Omental fat pad (tissue), 4 donors: Measurements from ENCODE around the gene INPP4A. TPM values are rescaled to one million over a fixed set of nuclear protein-coding genes. Genes with fewer than 3 reads are reported as not detected.

ENCODE experiments used
- ATAC-seq: fragments of 150-250 bp; one replicate; pipeline ENCODE4 v1.9.1; 2016; ENCODE audit warnings: mild to moderate bottlenecking, moderate library complexity; ENCODE audit not compliant: low FRiP score
- DNase-seq: peaks from one replicate; pipeline ENCODE4 v3.0.0-alpha.2; 2019; ENCODE audit warnings: low spot score
- CTCF ChIP-seq, 3 donors: fragments of 450-650 bp; IDR thresholded peaks; one replicate each; pipeline ENCODE4 v1.5.1; 2016 to 2017; ENCODE audit warnings: antibody characterized with exemption in 3 of 3, mild to moderate bottlenecking in 3 of 3, moderate library complexity in 2 of 3
- total RNA-seq, 4 donors: library from RNA; depleted of rRNA; stranded (reverse); fragments of >200 nt; gene quantifications; one replicate each; pipeline ENCODE4 v1.1.0, GENCODE V29; 2016

Gene INPP4A
- total RNA-seq, 4 donors from 2014 or later: 19.6 to 32.2 (median 28.0) TPM

DNA sequence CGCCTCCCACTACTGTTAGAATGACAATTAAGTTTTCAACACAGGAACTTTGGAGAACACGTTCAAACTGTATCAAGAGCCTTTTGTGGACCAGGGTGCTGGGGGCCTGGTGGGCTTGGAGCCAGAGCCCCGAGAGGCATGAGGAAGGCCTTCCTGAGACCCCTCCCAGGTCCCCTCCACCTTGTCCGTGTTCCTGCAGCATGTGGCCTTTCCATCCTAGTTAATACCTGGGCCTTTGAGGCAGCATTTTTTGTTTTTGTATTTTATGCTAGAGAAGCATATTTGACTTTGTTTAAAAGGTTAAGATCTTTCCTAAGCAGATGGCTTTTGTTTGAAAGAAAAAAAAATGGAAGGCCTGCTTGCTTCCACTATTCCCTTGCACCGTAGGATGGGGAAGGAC, 68.0 kb downstream of the INPP4A start:
- ATAC-seq: no peak
- DNase-seq: no peak
- no peak for TF ChIP-seq CTCF (IDR thresholded peaks at IDR 0.05)

- DNase-seq: no peak
- ATAC-seq: no peak
- no peak for TF ChIP-seq CTCF (IDR thresholded peaks at IDR 0.05)
These were observed 69.5 kb downstream of the INPP4A start for GRCh38 chr2:98514096-98514639.

DNA sequence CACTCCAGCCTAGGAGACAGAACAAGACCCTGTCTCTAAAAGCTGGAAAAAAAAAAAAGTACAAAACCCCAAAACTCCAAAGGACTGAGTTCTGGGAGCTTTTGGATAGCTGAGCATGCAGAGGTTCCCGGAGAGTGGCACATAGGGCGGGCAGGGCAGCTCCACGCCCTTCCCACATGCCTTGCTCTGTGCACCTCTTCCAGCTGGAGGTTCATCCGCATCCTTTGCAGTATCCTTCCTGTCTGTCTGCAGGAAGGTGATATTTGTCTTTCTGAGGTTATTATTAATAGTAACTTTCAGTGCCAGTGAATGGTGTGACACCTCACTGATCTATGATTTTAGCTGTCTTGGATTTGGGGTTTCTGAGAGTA, 70.2 kb downstream of the INPP4A start:
- TF ChIP-seq CTCF (IDR thresholded peaks at IDR 0.05): no peak
- no peak for ATAC-seq
- no peak for DNase-seq

DNA sequence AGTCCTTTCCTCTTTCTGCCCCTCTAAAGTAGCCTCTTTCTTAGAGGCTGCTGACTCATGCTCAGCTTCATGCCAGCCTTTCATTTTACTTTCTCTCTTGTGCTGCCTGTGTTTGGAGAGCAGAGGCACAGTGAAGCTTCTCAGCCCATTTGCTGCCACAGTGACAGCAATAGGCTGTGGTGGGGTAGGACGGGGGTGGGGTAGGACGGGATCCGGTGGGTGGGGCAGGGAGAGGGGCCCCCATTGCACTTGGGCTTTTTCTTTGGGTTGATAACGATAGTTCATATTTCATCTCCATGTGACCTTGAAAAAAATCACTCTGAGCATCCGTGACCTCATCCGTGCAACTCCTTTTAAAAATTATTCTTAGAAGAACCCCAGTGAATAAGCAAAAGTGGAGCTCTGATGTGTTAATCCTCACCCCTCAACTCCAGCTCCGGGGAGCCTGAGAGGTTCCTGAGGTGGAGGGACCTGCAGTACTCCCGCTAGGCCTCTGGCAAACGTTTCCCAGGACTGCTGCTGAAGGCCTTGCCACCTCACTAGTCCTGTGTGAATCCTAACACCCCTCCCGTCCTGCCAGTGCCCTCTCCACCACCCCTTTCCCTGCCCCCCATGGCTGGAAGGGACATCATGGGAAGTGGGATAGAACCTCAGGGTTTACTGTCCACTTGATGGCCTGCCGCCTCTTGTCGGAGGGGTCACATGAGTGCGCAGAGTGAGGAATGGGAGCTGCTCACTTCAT, 70.8 kb downstream of the INPP4A start:
- no peak for ATAC-seq
- no peak for TF ChIP-seq CTCF (IDR thresholded peaks at IDR 0.05)
- DNase-seq: no peak

GRCh38 chr2:98516571-98516970, 71.9 kb downstream of the INPP4A start:
- DNase-seq (no peak), ATAC-seq (no peak)
- TF ChIP-seq CTCF (IDR thresholded peaks at IDR 0.05): no peak

DNA sequence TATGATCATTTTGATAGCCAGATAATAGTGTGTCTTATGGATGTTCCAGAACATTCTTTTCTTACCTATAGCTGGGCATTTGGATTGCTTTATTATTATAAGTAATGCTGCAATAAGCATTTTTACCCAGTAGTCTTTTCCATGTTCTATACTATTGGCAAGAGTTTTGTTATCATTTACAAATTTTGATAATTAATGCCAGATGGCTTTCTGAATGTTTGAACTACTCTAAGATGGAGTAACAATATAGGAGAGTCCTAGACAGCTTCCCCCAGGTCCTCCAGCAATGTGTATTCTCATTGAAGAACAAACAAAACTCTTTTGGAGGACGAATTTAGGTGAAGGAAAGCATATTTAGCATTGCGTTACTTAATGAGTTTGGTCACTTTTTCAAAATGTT, 73.0 kb downstream of the INPP4A start:
- no peak for TF ChIP-seq CTCF (IDR thresholded peaks at IDR 0.05)
- DNase-seq (no peak), ATAC-seq (no peak)

DNA sequence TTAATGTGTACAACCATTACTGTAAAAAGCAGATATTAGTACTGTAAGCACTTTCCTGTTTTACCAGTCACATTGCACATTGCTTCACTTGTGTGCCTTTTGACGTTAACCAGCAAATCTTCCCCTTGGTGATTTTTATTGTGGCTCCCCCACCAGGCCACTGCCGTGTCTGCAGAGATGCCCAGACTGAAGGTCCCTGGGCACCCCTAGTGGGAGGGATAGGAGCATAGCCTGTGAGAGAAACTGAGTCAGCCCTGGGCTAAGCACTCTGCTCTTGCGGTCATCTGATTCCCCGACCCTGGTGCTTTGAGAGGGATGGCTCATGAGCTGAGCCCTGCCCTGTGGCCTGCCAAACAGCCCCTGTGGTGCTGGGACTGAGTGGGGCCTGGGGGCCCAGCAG, 73.4 kb downstream of the INPP4A start:
- no peak for ATAC-seq
- no peak for DNase-seq
- no peak for TF ChIP-seq CTCF (IDR thresholded peaks at IDR 0.05)
